Calu3 (cell line): ENCODE results near the gene SMIM41. TPM values are rescaled to one million over a fixed set of nuclear protein-coding genes. Genes with fewer than 3 reads are reported as not detected.

Experiments
- BruUV-seq: library from RNA; stranded (reverse); fragments of 400-500 nt; replicated peaks from 2 replicates; lab custom pipeline; 2021; lab: Mats Ljungman, UMichigan
- CTCF ChIA-PET: fragments of 300-600 bp; sonication (Branson Sonifier 250); formaldehyde crosslinking; loops from one replicate; lab custom pipeline; 2022; ENCODE audit warnings: antibody characterized with exemption; lab: Charles Lee
- DNase-seq: peaks from one replicate; pipeline ENCODE4 v3.0.0; 2022
- H3K27ac Mint-ChIP-seq: one replicate; pipeline ENCODE4 v1.8.0; 2022; ENCODE audit warnings: mixed read lengths; ENCODE audit not compliant: unreplicated experiment
- H3K27me3 Mint-ChIP-seq: one replicate; pipeline ENCODE4 v1.8.0; 2022; ENCODE audit warnings: mixed read lengths; ENCODE audit not compliant: unreplicated experiment
- H3K36me3 Mint-ChIP-seq: one replicate; pipeline ENCODE4 v1.8.0; 2022; ENCODE audit warnings: mild to moderate bottlenecking, moderate library complexity, mixed read lengths; ENCODE audit not compliant: insufficient read depth, unreplicated experiment
- H3K4me1 Mint-ChIP-seq: one replicate; pipeline ENCODE4 v1.8.0; 2022; ENCODE audit warnings: mild to moderate bottlenecking, low read depth, mixed read lengths; ENCODE audit not compliant: unreplicated experiment
- H3K4me3 Mint-ChIP-seq: one replicate; pipeline ENCODE4 v1.8.0; 2022; ENCODE audit warnings: mild to moderate bottlenecking, low read depth, moderate library complexity, mixed read lengths; ENCODE audit not compliant: unreplicated experiment
- H3K9me3 Mint-ChIP-seq: one replicate; pipeline ENCODE4 v1.8.0; 2022; ENCODE audit warnings: low read depth, mixed read lengths; ENCODE audit not compliant: unreplicated experiment
- intact Hi-C: fragments of 100-400 bp; cut with micrococcal nuclease; formaldehyde crosslinking; loops from one replicate; pipeline ENCODE4 v1.10.0; 2022; ENCODE audit not compliant: unreplicated experiment
- total RNA-seq: library from RNA; stranded (reverse); gene quantifications from 2 replicates; pipeline ENCODE4 v1.2.3, GENCODE V29; 2022
- TF ChIP-seq, protein P1 (sequence below): fragments of 200-600 bp; IDR thresholded peaks from one replicate; pipeline ENCODE4 v1.8.0; 2022; ENCODE audit warnings: antibody characterized with exemption; ENCODE audit not compliant: unreplicated experiment

SMIM41 gene
- total RNA-seq, 1 experiment from 2014 or later = not detected

- Mint-ChIP-seq H3K9me3 (no peaks in the 10 kb centered on the region), H3K4me1 (no peaks in the 10 kb centered on the region), H3K27me3 (peaks cover 73% of the 10 kb centered on the region), H3K27ac (no peak overlapping the region), H3K36me3 (no peaks in the 10 kb centered on the region), H3K4me3 (no peak overlapping the region)
- DNase-seq = no peak
- intact Hi-C loops = no loop called here
- no TSS peak for BruUV-seq
- CTCF ChIA-PET = no interaction called here
- TF ChIP-seq, protein P1, sequence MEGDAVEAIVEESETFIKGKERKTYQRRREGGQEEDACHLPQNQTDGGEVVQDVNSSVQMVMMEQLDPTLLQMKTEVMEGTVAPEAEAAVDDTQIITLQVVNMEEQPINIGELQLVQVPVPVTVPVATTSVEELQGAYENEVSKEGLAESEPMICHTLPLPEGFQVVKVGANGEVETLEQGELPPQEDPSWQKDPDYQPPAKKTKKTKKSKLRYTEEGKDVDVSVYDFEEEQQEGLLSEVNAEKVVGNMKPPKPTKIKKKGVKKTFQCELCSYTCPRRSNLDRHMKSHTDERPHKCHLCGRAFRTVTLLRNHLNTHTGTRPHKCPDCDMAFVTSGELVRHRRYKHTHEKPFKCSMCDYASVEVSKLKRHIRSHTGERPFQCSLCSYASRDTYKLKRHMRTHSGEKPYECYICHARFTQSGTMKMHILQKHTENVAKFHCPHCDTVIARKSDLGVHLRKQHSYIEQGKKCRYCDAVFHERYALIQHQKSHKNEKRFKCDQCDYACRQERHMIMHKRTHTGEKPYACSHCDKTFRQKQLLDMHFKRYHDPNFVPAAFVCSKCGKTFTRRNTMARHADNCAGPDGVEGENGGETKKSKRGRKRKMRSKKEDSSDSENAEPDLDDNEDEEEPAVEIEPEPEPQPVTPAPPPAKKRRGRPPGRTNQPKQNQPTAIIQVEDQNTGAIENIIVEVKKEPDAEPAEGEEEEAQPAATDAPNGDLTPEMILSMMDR = no peak
These were observed 10.0 kb downstream of the SMIM41 start for GRCh38 chr12:52089491-52089890.

GRCh38 chr12:52090291-52090690, 10.8 kb downstream of the SMIM41 start:
- Mint-ChIP-seq H3K27me3 (peaks cover 81% of the 10 kb centered on the region), H3K4me3 (no peak overlapping the region), H3K9me3 (no peaks in the 10 kb centered on the region), H3K27ac (no peak overlapping the region), H3K4me1 (no peaks in the 10 kb centered on the region), H3K36me3 (no peaks in the 10 kb centered on the region)
- TF ChIP-seq, protein P1 = no peak
- intact Hi-C loops = no loop called here
- no TSS peak for BruUV-seq
- DNase-seq = no peak
- CTCF ChIA-PET = interaction anchor here (0.6 kb wide), 1 partner anchor 25 kb away, joined by 4 read pairs; no protein-coding TSS in a partner anchor

DNA sequence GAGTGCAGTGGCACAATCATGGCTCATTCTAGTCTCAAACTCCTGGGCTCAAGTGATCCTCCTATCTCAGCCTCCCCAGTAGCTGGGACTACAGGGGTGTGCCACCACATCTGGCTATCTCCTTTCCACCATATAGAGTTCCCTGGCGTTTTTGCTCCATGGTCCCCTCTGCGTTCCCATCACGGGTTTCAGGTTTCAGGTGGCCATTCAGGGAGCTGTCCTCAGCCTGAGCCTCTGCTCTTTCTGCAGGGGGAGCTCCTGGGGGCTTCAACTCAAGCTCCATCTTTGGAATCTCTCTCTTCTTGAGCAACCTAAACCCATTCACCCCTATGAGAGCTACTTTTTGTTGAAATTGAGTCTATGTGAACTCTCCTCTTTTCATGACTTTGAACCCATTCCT, 11.6 kb downstream of the SMIM41 start:
- intact Hi-C loops = no loop called here
- CTCF ChIA-PET = no interaction called here
- no peaks in the 10 kb centered on the region for H3K36me3 Mint-ChIP-seq

DNA sequence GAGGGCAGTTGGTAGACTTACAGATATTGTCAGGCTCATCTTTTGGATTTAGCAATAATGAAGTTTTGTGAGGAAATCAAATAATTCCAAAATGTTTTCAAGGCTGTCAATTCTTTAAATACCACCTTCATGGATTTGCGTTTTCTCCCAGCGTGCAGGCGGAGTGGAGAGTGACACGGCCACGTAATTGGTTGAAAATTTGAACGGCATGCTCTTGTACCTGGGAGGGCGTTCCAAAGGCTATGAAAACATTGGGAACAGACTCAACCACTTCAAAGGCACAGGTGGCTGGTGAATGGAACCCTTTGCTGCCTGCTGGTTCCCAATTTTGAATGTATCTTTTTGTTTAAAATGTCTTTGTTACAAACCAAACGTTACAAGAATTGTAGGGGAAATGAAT, 12.4 kb downstream of the SMIM41 start:
- Mint-ChIP-seq H3K4me3 (no peak overlapping the region), H3K27ac (no peak overlapping the region), H3K9me3 (no peaks in the 10 kb centered on the region), H3K36me3 (no peaks in the 10 kb centered on the region), H3K4me1 (no peaks in the 10 kb centered on the region), H3K27me3 (peaks cover 74% of the 10 kb centered on the region)
- no peak for DNase-seq
- intact Hi-C loops = no loop called here
- TF ChIP-seq, protein P1 = no peak
- CTCF ChIA-PET = no interaction called here
- no TSS peak for BruUV-seq

More for the DNA sequence above, 11.6 kb downstream of the SMIM41 start:
- BruUV-seq = no TSS peak
- no peak for DNase-seq
- TF ChIP-seq, protein P1 = no peak
- H3K4me3 Mint-ChIP-seq = no peak overlapping the region
- peaks cover 82% of the 10 kb centered on the region for H3K27me3 Mint-ChIP-seq
- no peaks in the 10 kb centered on the region for H3K9me3 Mint-ChIP-seq
- no peaks in the 10 kb centered on the region for H3K4me1 Mint-ChIP-seq
- no peak overlapping the region for H3K27ac Mint-ChIP-seq
